Activated CD4-positive, CD25-positive, alpha-beta regulatory T cell treated with anti-CD3 and anti-CD28 coated beads, Interleukin-2, amount 50 U/mL, for 24 hours (primary cell): Measurements from ENCODE around the gene SEC14L5.

Experiments
- ATAC-seq, 2 donors: fragments of 150-1000 bp; cut with Tn5 transposase; one replicate each; pipeline ENCODE4 v1.10.0; 2021; ENCODE audit warnings: mild to moderate bottlenecking in 1 of 2, moderate library complexity in 1 of 2

SEC14L5 gene

GRCh38 chr16:5016967-5017677 lies 59.0 kb downstream of the SEC14L5 start:
- ATAC-seq, result no peak

GRCh38 chr16:5017678-5017969 lies 59.5 kb downstream of the SEC14L5 start:
- no peak for ATAC-seq

GRCh38 chr16:5018793-5019192 lies 60.7 kb downstream of the SEC14L5 start:
- ATAC-seq, result no peak

- ATAC-seq, result no peak
Observed at GRCh38 chr16:5019775-5020174, 61.6 kb downstream of the SEC14L5 start.

GRCh38 chr16:5020551-5020950 lies 62.4 kb downstream of the SEC14L5 start:
- no peak for ATAC-seq

GRCh38 chr16:5022521-5022920 lies 64.4 kb downstream of the SEC14L5 start:
- ATAC-seq, result no peak

- ATAC-seq, result no peak
Observed at GRCh38 chr16:5024632-5025031, 66.5 kb downstream of the SEC14L5 start.

- ATAC-seq, result no peak
Observed at GRCh38 chr16:5025171-5025632, 67.1 kb downstream of the SEC14L5 start.

- no peak for ATAC-seq
Observed at GRCh38 chr16:5026664-5027063, 68.5 kb downstream of the SEC14L5 start.

GRCh38 chr16:5027086-5027485 lies 69.0 kb downstream of the SEC14L5 start:
- ATAC-seq, result no peak

GRCh38 chr16:5027575-5028235 lies 69.6 kb downstream of the SEC14L5 start:
- ATAC-seq, result no peak

GRCh38 chr16:5028950-5029475 lies 70.9 kb downstream of the SEC14L5 start:
- ATAC-seq, result no peak

GRCh38 chr16:5030251-5030870 lies 72.2 kb downstream of the SEC14L5 start:
- no peak for ATAC-seq

- ATAC-seq, result no peak
Observed at GRCh38 chr16:5031601-5032000, 73.5 kb downstream of the SEC14L5 start.

- ATAC-seq, result no peak
Observed at GRCh38 chr16:5032748-5033167, 74.6 kb downstream of the SEC14L5 start.

- ATAC-seq, result peak; percentile 91 to 92
Observed at GRCh38 chr16:5033256-5034166, 75.4 kb downstream of the SEC14L5 start, which contains the start of gene NAGPA. Gene NAGPA (minus strand): TSS chr16:5033935. CDS start chr16:5033914, 21 bp downstream.

GRCh38 chr16:5034167-5034523 lies 76.0 kb downstream of the SEC14L5 start:
- no peak for ATAC-seq

GRCh38 chr16:5035909-5036227 lies 77.7 kb downstream of the SEC14L5 start:
- no peak for ATAC-seq

GRCh38 chr16:5036228-5037156 lies 78.4 kb downstream of the SEC14L5 start:
- ATAC-seq, result no peak

- no peak for ATAC-seq
Observed at GRCh38 chr16:5040451-5040850, 82.3 kb downstream of the SEC14L5 start.

GRCh38 chr16:5041600-5042133 lies 83.5 kb downstream of the SEC14L5 start:
- no peak for ATAC-seq
